ENCODE results near the gene GABRQ. TPM values are rescaled to one million over a fixed set of nuclear protein-coding genes. Genes with fewer than 3 reads are reported as not detected.

The GABRQ gene
- not detected for total RNA-seq
- total RNA-seq (2013) = not detected
- 0 to 0.09 (median 0) reads per million in 29 experiments for total RNA-seq

- ChIA-PET POLR2A (no interaction called here), CTCF (no interaction called here)
- H3K27me3 ChIP-seq (replicated peaks in 1 of 2; ENCODE audit: control insufficient read depth in 2 of 2, extremely low read depth in 1 of 2, insufficient read depth in 2 of 2, low read length in 1 of 2) = peaks cover 0 to 26% of the 10 kb centered on the region in 2 experiments
- H3K36me3 ChIP-seq (ENCODE audit: control insufficient read depth in 2 of 2, extremely low read depth in 1 of 2, insufficient read depth in 1 of 2, low read length in 1 of 2) = no peaks in the 10 kb centered on the region
- Mint-ChIP-seq H3K36me3 (no peaks in the 10 kb centered on the region), H3K27ac (no peak within 1 kb of the TSS), H3K9me3 (no peaks in the 10 kb centered on the region), H3K4me1 (no peaks in the 10 kb centered on the region), H3K27me3 (peaks cover 24% of the 10 kb centered on the region in 2 donors), H3K4me3 (no peak within 1 kb of the TSS)
- ATAC-seq (replicated peaks in 1 of 4) = no peak
- DNase-seq = no peak
- 11% methylated on average over 33 of the region's 64 CpGs for WGBS (ENCODE audit: insufficient coverage)
- H3K27ac ChIP-seq (ENCODE audit: low read length) = no peak within 1 kb of the TSS
- no peak within 1 kb of the TSS for H3K4me3 ChIP-seq (ENCODE audit: control insufficient read depth in 1 of 2, extremely low read depth in 1 of 2, low read length in 1 of 2)
- H3K9me3 ChIP-seq = no peaks in the 10 kb centered on the region
- peaks cover 0 to 4% of the 10 kb centered on the region in 2 experiments for H3K4me1 ChIP-seq (ENCODE audit: control insufficient read depth in 1 of 2, extremely low read depth in 1 of 2, insufficient read depth in 2 of 2, low read length in 2 of 2)
These were observed at the start of gene GABRQ for GRCh38 chrX:152637649-152638442. Gene GABRQ, plus strand, starts transcription at chrX:152637895. Its CDS starts 308 bp downstream, at chrX:152638203.

GRCh38 chrX:152588206-152588605 is 49.5 kb upstream of the GABRQ start:
- no peaks in the 10 kb centered on the region for H3K4me1 ChIP-seq (ENCODE audit: control insufficient read depth in 1 of 2, extremely low read depth in 1 of 2, insufficient read depth in 2 of 2, low read length in 2 of 2)
- H3K36me3 Mint-ChIP-seq = no peaks in the 10 kb centered on the region
- H3K27me3 Mint-ChIP-seq = peaks cover 0 to 15% of the 10 kb centered on the region in 2 donors
- H3K4me1 Mint-ChIP-seq = no peaks in the 10 kb centered on the region
- no peak for DNase-seq
- no peak overlapping the region for H3K27ac Mint-ChIP-seq
- H3K27me3 ChIP-seq (replicated peaks in 1 of 2; ENCODE audit: control insufficient read depth in 2 of 2, extremely low read depth in 1 of 2, insufficient read depth in 2 of 2, low read length in 1 of 2) = no peaks in the 10 kb centered on the region
- H3K9me3 ChIP-seq = no peaks in the 10 kb centered on the region
- ATAC-seq (replicated peaks in 1 of 4) = no peak
- ChIA-PET POLR2A (no interaction called here), CTCF (no interaction called here)
- H3K27ac ChIP-seq (ENCODE audit: low read length) = no peak overlapping the region
- H3K36me3 ChIP-seq (ENCODE audit: control insufficient read depth in 2 of 2, extremely low read depth in 1 of 2, insufficient read depth in 1 of 2, low read length in 1 of 2) = no peaks in the 10 kb centered on the region
- no peak overlapping the region for H3K4me3 Mint-ChIP-seq
- no peak overlapping the region for H3K4me3 ChIP-seq (ENCODE audit: control insufficient read depth in 1 of 2, extremely low read depth in 1 of 2, low read length in 1 of 2)
- no peaks in the 10 kb centered on the region for H3K9me3 Mint-ChIP-seq

GRCh38 chrX:152600853-152601633 is 36.7 kb upstream of the GABRQ start:
- Histone ChIP-seq H3K4me3 (ENCODE audit: control insufficient read depth in 1 of 2, extremely low read depth in 1 of 2, low read length in 1 of 2) (no peak overlapping the region), H3K4me1 (ENCODE audit: control insufficient read depth in 1 of 2, extremely low read depth in 1 of 2, insufficient read depth in 2 of 2, low read length in 2 of 2) (no peaks in the 10 kb centered on the region), H3K27me3 (replicated peaks in 1 of 2; ENCODE audit: control insufficient read depth in 2 of 2, extremely low read depth in 1 of 2, insufficient read depth in 2 of 2, low read length in 1 of 2) (no peaks in the 10 kb centered on the region), H3K36me3 (ENCODE audit: control insufficient read depth in 2 of 2, extremely low read depth in 1 of 2, insufficient read depth in 1 of 2, low read length in 1 of 2) (no peaks in the 10 kb centered on the region), H3K9me3 (no peaks in the 10 kb centered on the region), H3K27ac (ENCODE audit: low read length) (no peak overlapping the region)
- WGBS (ENCODE audit: insufficient coverage) = 10% methylated on average over 2 of the region's 5 CpGs
- POLR2A ChIA-PET = interaction anchor here in 1 of 2 donors (0.6 kb wide), 1 partner anchor 55 kb away, joined by 3 read pairs; no protein-coding TSS in a partner anchor
- CTCF ChIA-PET = no interaction called here
- Mint-ChIP-seq H3K27me3 (peaks cover 7 to 39% of the 10 kb centered on the region in 2 donors), H3K27ac (no peak overlapping the region), H3K4me1 (no peaks in the 10 kb centered on the region), H3K36me3 (no peaks in the 10 kb centered on the region), H3K9me3 (no peaks in the 10 kb centered on the region), H3K4me3 (no peak overlapping the region)
- no peak for ATAC-seq (replicated peaks in 1 of 4)
- DNase-seq = no peak

- no peaks in the 10 kb centered on the region for H3K4me1 Mint-ChIP-seq
- no peak overlapping the region for H3K4me3 Mint-ChIP-seq
- ChIA-PET CTCF (no interaction called here), POLR2A (no interaction called here)
- Histone ChIP-seq H3K27me3 (replicated peaks in 1 of 2; ENCODE audit: control insufficient read depth in 2 of 2, extremely low read depth in 1 of 2, insufficient read depth in 2 of 2, low read length in 1 of 2) (no peaks in the 10 kb centered on the region), H3K27ac (ENCODE audit: low read length) (no peak overlapping the region), H3K4me3 (ENCODE audit: control insufficient read depth in 1 of 2, extremely low read depth in 1 of 2, low read length in 1 of 2) (no peak overlapping the region), H3K9me3 (no peaks in the 10 kb centered on the region), H3K36me3 (ENCODE audit: control insufficient read depth in 2 of 2, extremely low read depth in 1 of 2, insufficient read depth in 1 of 2, low read length in 1 of 2) (no peaks in the 10 kb centered on the region), H3K4me1 (ENCODE audit: control insufficient read depth in 1 of 2, extremely low read depth in 1 of 2, insufficient read depth in 2 of 2, low read length in 2 of 2) (no peaks in the 10 kb centered on the region)
- H3K9me3 Mint-ChIP-seq = peaks cover 0 to under 1% (median 0%) of the 10 kb centered on the region in 3 donors
- H3K27ac Mint-ChIP-seq = no peak overlapping the region
- no peaks in the 10 kb centered on the region for H3K36me3 Mint-ChIP-seq
- no peak for ATAC-seq (replicated peaks in 1 of 4)
- H3K27me3 Mint-ChIP-seq = peaks cover 7 to 35% of the 10 kb centered on the region in 2 donors
- 54% methylated on average over 3 of the region's 6 CpGs for WGBS (ENCODE audit: insufficient coverage)
- DNase-seq = no peak
These were observed 35.7 kb upstream of the GABRQ start for GRCh38 chrX:152601848-152602616.

- peaks cover 16 to 51% of the 10 kb centered on the region in 2 donors for H3K27me3 Mint-ChIP-seq
- H3K27ac ChIP-seq (ENCODE audit: low read length) = no peak overlapping the region
- H3K4me1 Mint-ChIP-seq = no peaks in the 10 kb centered on the region
- no peaks in the 10 kb centered on the region for H3K27me3 ChIP-seq (replicated peaks in 1 of 2; ENCODE audit: control insufficient read depth in 2 of 2, extremely low read depth in 1 of 2, insufficient read depth in 2 of 2, low read length in 1 of 2)
- no peaks in the 10 kb centered on the region for H3K36me3 Mint-ChIP-seq
- POLR2A ChIA-PET = no interaction called here
- no peaks in the 10 kb centered on the region for H3K9me3 ChIP-seq
- no peak overlapping the region for H3K4me3 Mint-ChIP-seq
- ATAC-seq (replicated peaks in 1 of 4) (no peak), DNase-seq (no peak)
- H3K4me3 ChIP-seq (ENCODE audit: control insufficient read depth in 1 of 2, extremely low read depth in 1 of 2, low read length in 1 of 2) = no peak overlapping the region
- H3K36me3 ChIP-seq (ENCODE audit: control insufficient read depth in 2 of 2, extremely low read depth in 1 of 2, insufficient read depth in 1 of 2, low read length in 1 of 2) = no peaks in the 10 kb centered on the region
- H3K9me3 Mint-ChIP-seq = no peaks in the 10 kb centered on the region
- CTCF ChIA-PET = interaction anchor here in 1 of 2 donors (0.6 kb wide), 1 partner anchor 47 kb away, joined by 3 read pairs; no protein-coding TSS in a partner anchor
- no peak overlapping the region for H3K27ac Mint-ChIP-seq
- no CpG with 5 or more reads among the region's 1 CpG for WGBS (ENCODE audit: insufficient coverage)
- H3K4me1 ChIP-seq (ENCODE audit: control insufficient read depth in 1 of 2, extremely low read depth in 1 of 2, insufficient read depth in 2 of 2, low read length in 2 of 2) = no peaks in the 10 kb centered on the region
These were observed 22.9 kb upstream of the GABRQ start for GRCh38 chrX:152614791-152615190.

GRCh38 chrX:152619897-152620296 is 17.8 kb upstream of the GABRQ start:
- Mint-ChIP-seq H3K4me1 (no peaks in the 10 kb centered on the region), H3K4me3 (no peak overlapping the region), H3K9me3 (no peaks in the 10 kb centered on the region), H3K27me3 (peaks cover 15 to 40% of the 10 kb centered on the region in 2 donors), H3K27ac (no peak overlapping the region), H3K36me3 (no peaks in the 10 kb centered on the region)
- DNase-seq = no peak
- ChIA-PET POLR2A (no interaction called here), CTCF (no interaction called here)
- H3K27ac ChIP-seq (ENCODE audit: low read length) = no peak overlapping the region
- H3K27me3 ChIP-seq (replicated peaks in 1 of 2; ENCODE audit: control insufficient read depth in 2 of 2, extremely low read depth in 1 of 2, insufficient read depth in 2 of 2, low read length in 1 of 2) = no peaks in the 10 kb centered on the region
- 60% methylated on average over 1 of the region's 2 CpGs for WGBS (ENCODE audit: insufficient coverage)
- no peak for ATAC-seq (replicated peaks in 1 of 4)
- H3K4me3 ChIP-seq (ENCODE audit: control insufficient read depth in 1 of 2, extremely low read depth in 1 of 2, low read length in 1 of 2) = no peak overlapping the region
- H3K4me1 ChIP-seq (ENCODE audit: control insufficient read depth in 1 of 2, extremely low read depth in 1 of 2, insufficient read depth in 2 of 2, low read length in 2 of 2) = no peaks in the 10 kb centered on the region
- no peaks in the 10 kb centered on the region for H3K36me3 ChIP-seq (ENCODE audit: control insufficient read depth in 2 of 2, extremely low read depth in 1 of 2, insufficient read depth in 1 of 2, low read length in 1 of 2)
- H3K9me3 ChIP-seq = no peaks in the 10 kb centered on the region
